ENCODE results near the gene JPH2. TPM values are rescaled to one million over a fixed set of nuclear protein-coding genes. Genes with fewer than 3 reads are reported as not detected.

Gene JPH2
- total and polyA plus RNA-seq, 4 donors = 0.09 to 1.3 (median 0.17) TPM; not detected in 1

DNA sequence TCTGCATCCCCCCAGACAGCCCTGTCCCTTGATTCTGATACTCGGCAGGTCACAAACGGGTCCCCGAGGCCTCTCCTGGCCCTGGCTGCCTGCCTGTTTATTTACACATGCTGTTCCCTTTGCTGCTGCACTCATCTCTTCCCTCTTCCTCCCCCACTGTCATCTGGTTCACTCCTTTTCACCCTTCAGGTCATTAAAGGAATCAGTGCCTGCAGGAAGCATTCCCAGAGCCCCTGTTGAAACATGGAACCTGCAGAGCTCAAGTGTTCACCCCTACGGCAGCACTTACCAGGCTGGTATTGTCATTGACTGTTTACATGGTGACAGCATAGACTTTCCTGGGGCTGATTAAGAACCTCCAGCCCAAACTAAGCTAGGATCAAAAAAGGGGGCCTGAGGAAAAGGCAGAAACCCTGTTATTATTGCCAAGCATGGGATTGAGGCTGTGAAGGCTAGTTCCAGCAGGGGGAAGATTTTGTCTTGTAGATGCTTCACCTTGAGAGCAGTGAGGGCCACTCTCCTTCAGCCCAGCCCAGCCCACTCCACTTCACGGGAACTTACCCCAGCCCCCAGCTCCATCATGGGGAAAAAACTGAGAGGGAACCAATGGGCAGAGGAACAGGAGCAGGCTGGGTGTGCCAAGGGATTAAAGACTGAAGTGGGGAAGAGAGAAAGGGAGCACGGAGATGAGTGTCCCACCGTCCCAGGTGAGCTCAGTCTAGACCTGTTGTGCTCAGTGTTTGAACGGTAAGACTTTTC lies 73.2 kb downstream of the JPH2 start:
- H3K36me3 ChIP-seq (ENCODE audit: control insufficient read depth in 4 of 4, insufficient read depth in 3 of 4, low read depth in 1 of 4, low read length in 3 of 4) = no peaks in the 10 kb centered on the region
- no peak overlapping the region for H3K27ac ChIP-seq (ENCODE audit: low read depth in 1 of 2, low read length in 2 of 2)
- no peaks in the 10 kb centered on the region for H3K9me3 ChIP-seq (ENCODE audit: control insufficient read depth in 4 of 4, low read length in 3 of 4)
- peaks cover 0 to 3% (median 0%) of the 10 kb centered on the region in 4 donors for H3K4me1 ChIP-seq (ENCODE audit: control insufficient read depth in 4 of 4, insufficient read depth in 4 of 4, low read length in 3 of 4)
- no peak for TF ChIP-seq YY1 (IDR thresholded peaks at IDR 0.05)
- no peak for TF ChIP-seq EGR1 (IDR thresholded peaks at IDR 0.05; ENCODE audit: low read depth in 2 of 2)
- TF ChIP-seq JUND (IDR thresholded peaks at IDR 0.05) = no peak
- TF ChIP-seq, protein P1, sequence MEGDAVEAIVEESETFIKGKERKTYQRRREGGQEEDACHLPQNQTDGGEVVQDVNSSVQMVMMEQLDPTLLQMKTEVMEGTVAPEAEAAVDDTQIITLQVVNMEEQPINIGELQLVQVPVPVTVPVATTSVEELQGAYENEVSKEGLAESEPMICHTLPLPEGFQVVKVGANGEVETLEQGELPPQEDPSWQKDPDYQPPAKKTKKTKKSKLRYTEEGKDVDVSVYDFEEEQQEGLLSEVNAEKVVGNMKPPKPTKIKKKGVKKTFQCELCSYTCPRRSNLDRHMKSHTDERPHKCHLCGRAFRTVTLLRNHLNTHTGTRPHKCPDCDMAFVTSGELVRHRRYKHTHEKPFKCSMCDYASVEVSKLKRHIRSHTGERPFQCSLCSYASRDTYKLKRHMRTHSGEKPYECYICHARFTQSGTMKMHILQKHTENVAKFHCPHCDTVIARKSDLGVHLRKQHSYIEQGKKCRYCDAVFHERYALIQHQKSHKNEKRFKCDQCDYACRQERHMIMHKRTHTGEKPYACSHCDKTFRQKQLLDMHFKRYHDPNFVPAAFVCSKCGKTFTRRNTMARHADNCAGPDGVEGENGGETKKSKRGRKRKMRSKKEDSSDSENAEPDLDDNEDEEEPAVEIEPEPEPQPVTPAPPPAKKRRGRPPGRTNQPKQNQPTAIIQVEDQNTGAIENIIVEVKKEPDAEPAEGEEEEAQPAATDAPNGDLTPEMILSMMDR (IDR thresholded peaks at IDR 0.05; ENCODE audit: low read depth, low read length, missing input control) = no peak
- TF ChIP-seq FOXA2 (IDR thresholded peaks at IDR 0.05) = no peak
- TF ChIP-seq RAD21 (IDR thresholded peaks at IDR 0.05) = no peak
- TF ChIP-seq, protein P2, sequence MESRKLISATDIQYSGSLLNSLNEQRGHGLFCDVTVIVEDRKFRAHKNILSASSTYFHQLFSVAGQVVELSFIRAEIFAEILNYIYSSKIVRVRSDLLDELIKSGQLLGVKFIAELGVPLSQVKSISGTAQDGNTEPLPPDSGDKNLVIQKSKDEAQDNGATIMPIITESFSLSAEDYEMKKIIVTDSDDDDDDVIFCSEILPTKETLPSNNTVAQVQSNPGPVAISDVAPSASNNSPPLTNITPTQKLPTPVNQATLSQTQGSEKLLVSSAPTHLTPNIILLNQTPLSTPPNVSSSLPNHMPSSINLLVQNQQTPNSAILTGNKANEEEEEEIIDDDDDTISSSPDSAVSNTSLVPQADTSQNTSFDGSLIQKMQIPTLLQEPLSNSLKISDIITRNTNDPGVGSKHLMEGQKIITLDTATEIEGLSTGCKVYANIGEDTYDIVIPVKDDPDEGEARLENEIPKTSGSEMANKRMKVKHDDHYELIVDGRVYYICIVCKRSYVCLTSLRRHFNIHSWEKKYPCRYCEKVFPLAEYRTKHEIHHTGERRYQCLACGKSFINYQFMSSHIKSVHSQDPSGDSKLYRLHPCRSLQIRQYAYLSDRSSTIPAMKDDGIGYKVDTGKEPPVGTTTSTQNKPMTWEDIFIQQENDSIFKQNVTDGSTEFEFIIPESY (IDR thresholded peaks at IDR 0.05) = no peak
- TF ChIP-seq, protein P3, sequence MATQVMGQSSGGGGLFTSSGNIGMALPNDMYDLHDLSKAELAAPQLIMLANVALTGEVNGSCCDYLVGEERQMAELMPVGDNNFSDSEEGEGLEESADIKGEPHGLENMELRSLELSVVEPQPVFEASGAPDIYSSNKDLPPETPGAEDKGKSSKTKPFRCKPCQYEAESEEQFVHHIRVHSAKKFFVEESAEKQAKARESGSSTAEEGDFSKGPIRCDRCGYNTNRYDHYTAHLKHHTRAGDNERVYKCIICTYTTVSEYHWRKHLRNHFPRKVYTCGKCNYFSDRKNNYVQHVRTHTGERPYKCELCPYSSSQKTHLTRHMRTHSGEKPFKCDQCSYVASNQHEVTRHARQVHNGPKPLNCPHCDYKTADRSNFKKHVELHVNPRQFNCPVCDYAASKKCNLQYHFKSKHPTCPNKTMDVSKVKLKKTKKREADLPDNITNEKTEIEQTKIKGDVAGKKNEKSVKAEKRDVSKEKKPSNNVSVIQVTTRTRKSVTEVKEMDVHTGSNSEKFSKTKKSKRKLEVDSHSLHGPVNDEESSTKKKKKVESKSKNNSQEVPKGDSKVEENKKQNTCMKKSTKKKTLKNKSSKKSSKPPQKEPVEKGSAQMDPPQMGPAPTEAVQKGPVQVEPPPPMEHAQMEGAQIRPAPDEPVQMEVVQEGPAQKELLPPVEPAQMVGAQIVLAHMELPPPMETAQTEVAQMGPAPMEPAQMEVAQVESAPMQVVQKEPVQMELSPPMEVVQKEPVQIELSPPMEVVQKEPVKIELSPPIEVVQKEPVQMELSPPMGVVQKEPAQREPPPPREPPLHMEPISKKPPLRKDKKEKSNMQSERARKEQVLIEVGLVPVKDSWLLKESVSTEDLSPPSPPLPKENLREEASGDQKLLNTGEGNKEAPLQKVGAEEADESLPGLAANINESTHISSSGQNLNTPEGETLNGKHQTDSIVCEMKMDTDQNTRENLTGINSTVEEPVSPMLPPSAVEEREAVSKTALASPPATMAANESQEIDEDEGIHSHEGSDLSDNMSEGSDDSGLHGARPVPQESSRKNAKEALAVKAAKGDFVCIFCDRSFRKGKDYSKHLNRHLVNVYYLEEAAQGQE (IDR thresholded peaks at IDR 0.05) = no peak
- TF ChIP-seq, protein P4, sequence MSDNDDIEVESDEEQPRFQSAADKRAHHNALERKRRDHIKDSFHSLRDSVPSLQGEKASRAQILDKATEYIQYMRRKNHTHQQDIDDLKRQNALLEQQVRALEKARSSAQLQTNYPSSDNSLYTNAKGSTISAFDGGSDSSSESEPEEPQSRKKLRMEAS (IDR thresholded peaks at IDR 0.05) = no peak
- TF ChIP-seq HNF4G (IDR thresholded peaks at IDR 0.05) = no peak
- TF ChIP-seq, protein P5, sequence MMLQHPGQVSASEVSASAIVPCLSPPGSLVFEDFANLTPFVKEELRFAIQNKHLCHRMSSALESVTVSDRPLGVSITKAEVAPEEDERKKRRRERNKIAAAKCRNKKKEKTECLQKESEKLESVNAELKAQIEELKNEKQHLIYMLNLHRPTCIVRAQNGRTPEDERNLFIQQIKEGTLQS (IDR thresholded peaks at IDR 0.05) = no peak
- no peak for TF ChIP-seq GABPA (IDR thresholded peaks at IDR 0.05 in 1 of 2, conservative IDR thresholded peaks at IDR 0.05 in 1 of 2)
- no peak for TF ChIP-seq TAF1 (conservative IDR thresholded peaks at IDR 0.05)
- TF ChIP-seq FOXA1 (IDR thresholded peaks at IDR 0.05) = no peak
- TF ChIP-seq RXRA (IDR thresholded peaks at IDR 0.05) = no peak
- TF ChIP-seq HNF4A (conservative IDR thresholded peaks at IDR 0.05) = no peak
- 65% methylated on average over 8 of the region's 8 CpGs for WGBS
- DNase-seq (ENCODE audit: low spot score) = no peak
- H3K4me3 ChIP-seq (ENCODE audit: low read depth in 1 of 3, low read length in 3 of 3) = no peak overlapping the region
- H3K27me3 ChIP-seq (ENCODE audit: control insufficient read depth in 4 of 4, insufficient read depth in 4 of 4, low read length in 3 of 4) = peaks cover 0 to 9% (median 1%) of the 10 kb centered on the region in 4 donors
- no peak overlapping the region for H3K9ac ChIP-seq (ENCODE audit: low read depth in 1 of 2, low read length in 2 of 2)
